ENCODE measurements around the gene ATAD3B. TPM values are rescaled to one million over a fixed set of nuclear protein-coding genes. Genes with fewer than 3 reads are reported as not detected.
"Not testable (repeated sequence)": the region's sequence is repeated elsewhere in the genome, so short reads cannot be mapped to it uniquely, and the experiment has no call there.

The ATAD3B gene
- polyA plus RNA-seq, 3 donors = 2.3 to 23.3 (median 2.3) TPM

DNA sequence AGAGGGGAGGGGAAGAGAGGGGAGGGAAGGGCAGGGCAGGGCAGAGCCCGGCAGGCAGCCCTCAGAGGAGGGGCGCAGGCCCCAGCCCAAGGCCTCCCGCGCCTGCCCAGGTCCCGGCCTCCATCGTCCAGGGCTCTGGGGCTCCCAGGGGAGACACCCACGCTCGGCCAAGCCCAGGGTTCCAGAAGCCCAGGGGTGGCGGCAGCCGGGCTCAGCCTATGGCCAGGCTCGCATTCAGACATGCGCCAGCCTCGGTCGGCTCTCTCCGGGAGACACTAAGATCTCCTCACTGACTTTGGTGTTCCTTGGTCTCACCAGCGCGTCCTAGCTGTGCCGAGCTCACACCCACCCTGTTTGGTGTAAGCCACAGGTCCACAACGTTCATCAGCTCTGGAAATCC lies 43.4 kb upstream of the ATAD3B start:
- no peaks in the 10 kb centered on the region for H3K79me2 ChIP-seq (ENCODE audit: insufficient read depth, low read length)
- H2AFZ ChIP-seq (ENCODE audit: insufficient read depth, low read depth, low read length, poor library complexity, severe bottlenecking) = no peak overlapping the region
- no peak overlapping the region for H3K4me3 ChIP-seq (replicated peaks in 1 of 3; ENCODE audit: low read depth in 2 of 3, low read length in 3 of 3)
- H3K4me2 ChIP-seq (replicated peaks; ENCODE audit: extremely low read depth, low read length, poor library complexity, severe bottlenecking) = no peak overlapping the region
- no peak overlapping the region for H3K27ac ChIP-seq (ENCODE audit: low read depth in 1 of 2, low read length in 2 of 2)
- Mint-ChIP-seq H3K9me3 (peaks cover 0 to 5% (median 0%) of the 10 kb centered on the region in 7 donors), H3K27me3 (ENCODE audit: low read depth in 3 of 3) (peaks cover 39 to 85% (median 48%) of the 10 kb centered on the region in 3 donors), H3K4me3 (peak overlapping the region in 1 of 2 donors; percentile 60), H3K4me1 (no peaks in the 10 kb centered on the region), H3K36me3 (no peaks in the 10 kb centered on the region), H3K27ac (no peak overlapping the region)
- H3K36me3 ChIP-seq (replicated peaks in 1 of 2; ENCODE audit: control insufficient read depth in 1 of 2, insufficient read depth in 2 of 2, low read length in 2 of 2) = no peaks in the 10 kb centered on the region
- peaks cover 0 to 42% of the 10 kb centered on the region in 2 donors for H3K27me3 ChIP-seq (ENCODE audit: control insufficient read depth in 2 of 2, insufficient read depth in 2 of 2, low read length in 2 of 2)
- no peak for DNase-seq
- WGBS (ENCODE audit: insufficient coverage) = 84% methylated on average over 19 of the region's 19 CpGs
- H3K9me3 ChIP-seq (replicated peaks in 1 of 2; ENCODE audit: control insufficient read depth in 1 of 2, insufficient read depth in 1 of 2, low read length in 2 of 2) = peaks cover 0 to under 1% of the 10 kb centered on the region in 2 donors
- no peaks in the 10 kb centered on the region for H3K4me1 ChIP-seq (ENCODE audit: control insufficient read depth in 1 of 2, insufficient read depth in 2 of 2, low read length in 2 of 2)
- TF ChIP-seq, protein P1, sequence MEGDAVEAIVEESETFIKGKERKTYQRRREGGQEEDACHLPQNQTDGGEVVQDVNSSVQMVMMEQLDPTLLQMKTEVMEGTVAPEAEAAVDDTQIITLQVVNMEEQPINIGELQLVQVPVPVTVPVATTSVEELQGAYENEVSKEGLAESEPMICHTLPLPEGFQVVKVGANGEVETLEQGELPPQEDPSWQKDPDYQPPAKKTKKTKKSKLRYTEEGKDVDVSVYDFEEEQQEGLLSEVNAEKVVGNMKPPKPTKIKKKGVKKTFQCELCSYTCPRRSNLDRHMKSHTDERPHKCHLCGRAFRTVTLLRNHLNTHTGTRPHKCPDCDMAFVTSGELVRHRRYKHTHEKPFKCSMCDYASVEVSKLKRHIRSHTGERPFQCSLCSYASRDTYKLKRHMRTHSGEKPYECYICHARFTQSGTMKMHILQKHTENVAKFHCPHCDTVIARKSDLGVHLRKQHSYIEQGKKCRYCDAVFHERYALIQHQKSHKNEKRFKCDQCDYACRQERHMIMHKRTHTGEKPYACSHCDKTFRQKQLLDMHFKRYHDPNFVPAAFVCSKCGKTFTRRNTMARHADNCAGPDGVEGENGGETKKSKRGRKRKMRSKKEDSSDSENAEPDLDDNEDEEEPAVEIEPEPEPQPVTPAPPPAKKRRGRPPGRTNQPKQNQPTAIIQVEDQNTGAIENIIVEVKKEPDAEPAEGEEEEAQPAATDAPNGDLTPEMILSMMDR (IDR thresholded peaks at IDR 0.05) = no peak
- intact Hi-C loops (cut with micrococcal nuclease) = no loop called here
- H4K20me1 ChIP-seq (ENCODE audit: insufficient read depth, low read length) = no peaks in the 10 kb centered on the region
- no peak overlapping the region for H3K9ac ChIP-seq (ENCODE audit: insufficient read depth, low read length, poor library complexity, severe bottlenecking)

DNA sequence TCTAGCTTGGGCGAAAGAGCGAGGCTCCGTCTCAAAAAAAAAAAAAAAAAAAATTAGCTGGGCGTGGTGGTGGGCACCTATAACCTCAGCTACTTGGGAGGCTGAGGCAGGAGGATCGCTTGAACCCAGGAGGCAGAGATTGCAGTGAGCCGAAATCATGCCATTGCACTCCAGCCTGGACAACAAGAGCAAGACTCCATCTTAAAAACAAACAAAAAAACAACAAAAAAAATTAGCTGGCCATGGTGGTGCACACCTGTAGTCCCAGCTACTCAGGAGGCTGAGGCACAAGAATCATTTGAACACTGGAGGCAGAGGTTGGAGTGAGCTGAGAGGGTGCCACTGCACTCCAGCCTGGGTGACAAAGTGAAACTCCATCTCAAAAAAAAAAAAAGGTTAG lies 42.6 kb upstream of the ATAD3B start:
- H2AFZ ChIP-seq (ENCODE audit: insufficient read depth, low read depth, low read length, poor library complexity, severe bottlenecking); H3K27ac Mint-ChIP-seq; H3K4me3 ChIP-seq (replicated peaks in 1 of 3; ENCODE audit: low read depth in 2 of 3, low read length in 3 of 3); H3K79me2 ChIP-seq (ENCODE audit: insufficient read depth, low read length); intact Hi-C loops (cut with micrococcal nuclease); H3K4me2 ChIP-seq (replicated peaks; ENCODE audit: extremely low read depth, low read length, poor library complexity, severe bottlenecking); H3K4me3 Mint-ChIP-seq; H3K9ac ChIP-seq (ENCODE audit: insufficient read depth, low read length, poor library complexity, severe bottlenecking); H3K36me3 Mint-ChIP-seq; H3K36me3 ChIP-seq (replicated peaks in 1 of 2; ENCODE audit: control insufficient read depth in 1 of 2, insufficient read depth in 2 of 2, low read length in 2 of 2); H3K4me1 ChIP-seq (ENCODE audit: control insufficient read depth in 1 of 2, insufficient read depth in 2 of 2, low read length in 2 of 2); DNase-seq; H4K20me1 ChIP-seq (ENCODE audit: insufficient read depth, low read length); H3K27ac ChIP-seq (ENCODE audit: low read depth in 1 of 2, low read length in 2 of 2); H3K9me3 Mint-ChIP-seq; H3K4me1 Mint-ChIP-seq; H3K9me3 ChIP-seq (replicated peaks in 1 of 2; ENCODE audit: control insufficient read depth in 1 of 2, insufficient read depth in 1 of 2, low read length in 2 of 2): not testable (repeated sequence)
- H3K27me3 Mint-ChIP-seq (ENCODE audit: low read depth in 3 of 3) = peaks cover 43 to 91% (median 54%) of the 10 kb centered on the region in 3 donors
- H3K27me3 ChIP-seq (ENCODE audit: control insufficient read depth in 2 of 2, insufficient read depth in 2 of 2, low read length in 2 of 2) = peaks cover 2 to 50% of the 10 kb centered on the region in 2 donors
- WGBS (ENCODE audit: insufficient coverage) = 77% methylated on average over 3 of the region's 6 CpGs

All from CD14-positive monocyte (primary cell).